ENCODE data around the gene DIPK1B. TPM values are rescaled to one million over a fixed set of nuclear protein-coding genes. Genes with fewer than 3 reads are reported as not detected.
A peak's percentile ranks its signal among the peaks of the same experiment; 100 is the strongest.

DIPK1B gene
- total RNA-seq, 4 donors from 2014 or later: 7.8 to 24.4 (median 11.2) TPM

GRCh38 chr9:136714096-136714892, 1.9 kb downstream of the DIPK1B start:
- peak; percentile 21 for TF ChIP-seq POLR2AphosphoS5 (IDR thresholded peaks at IDR 0.05)
- no peak for TF ChIP-seq EP300 (IDR thresholded peaks at IDR 0.05)
- WGBS, 2 donors (ENCODE audit: low coverage in 1 of 2): 55 to 70% methylated on average over 2 to 6 of the region's 17 CpGs
- peaks cover 51% of the 10 kb centered on the region for H3K27me3 ChIP-seq
- H3K27ac ChIP-seq: peak overlapping the region in 3 of 4 donors; percentile 42 to 80 (median 79)
- ATAC-seq: peak; percentile 41
- no peaks in the 10 kb centered on the region for H3K9me3 ChIP-seq
- no peaks in the 10 kb centered on the region for H3K36me3 ChIP-seq
- H3K4me3 ChIP-seq: peak overlapping the region in 1 of 2 donors; percentile 65
- H3K4me1 ChIP-seq: peaks cover 0 to 35% (median 15%) of the 10 kb centered on the region in 3 donors

GRCh38 chr9:136714893-136715274, 2.5 kb downstream of the DIPK1B start:
- no peak overlapping the region for H3K4me3 ChIP-seq
- no peaks in the 10 kb centered on the region for H3K9me3 ChIP-seq
- peak overlapping the region in 3 of 4 donors; percentile 42 to 80 (median 44) for H3K27ac ChIP-seq
- WGBS, 2 donors (ENCODE audit: low coverage in 1 of 2): no CpG with 5 or more reads among the region's 8 CpGs
- peak; percentile 16 for ATAC-seq
- H3K36me3 ChIP-seq: no peaks in the 10 kb centered on the region
- TF ChIP-seq CTCF (IDR thresholded peaks at IDR 0.05) (no peak), POLR2AphosphoS5 (IDR thresholded peaks at IDR 0.05) (no peak), EP300 (IDR thresholded peaks at IDR 0.05) (no peak), POLR2A (IDR thresholded peaks at IDR 0.05) (no peak)
- H3K27me3 ChIP-seq: peaks cover 51% of the 10 kb centered on the region
- peaks cover 0 to 41% (median 21%) of the 10 kb centered on the region in 3 donors for H3K4me1 ChIP-seq

GRCh38 chr9:136717399-136717798, 5.0 kb downstream of the DIPK1B start:
- peaks cover 0 to 17% of the 10 kb centered on the region in 2 donors for H3K36me3 ChIP-seq
- H3K27ac ChIP-seq: no peak overlapping the region
- 66 to 100% methylated on average over 3 to 9 of the region's 16 CpGs for WGBS, 2 donors (ENCODE audit: low coverage in 1 of 2)
- peaks cover 35% of the 10 kb centered on the region for H3K27me3 ChIP-seq
- TF ChIP-seq EP300 (IDR thresholded peaks at IDR 0.05) (no peak), POLR2AphosphoS5 (IDR thresholded peaks at IDR 0.05) (no peak), CTCF (IDR thresholded peaks at IDR 0.05) (no peak), POLR2A (IDR thresholded peaks at IDR 0.05) (no peak)
- peaks cover 0 to 57% (median 35%) of the 10 kb centered on the region in 3 donors for H3K4me1 ChIP-seq
- H3K9me3 ChIP-seq: no peaks in the 10 kb centered on the region
- no peak overlapping the region for H3K4me3 ChIP-seq
- ATAC-seq: no peak

- Histone ChIP-seq H3K4me3 (no peak overlapping the region), H3K27me3 (peaks cover 24% of the 10 kb centered on the region), H3K36me3 (peaks cover 0 to 28% of the 10 kb centered on the region in 2 donors), H3K9me3 (no peaks in the 10 kb centered on the region), H3K27ac (peak overlapping the region in 3 of 4 donors; percentile 51 to 59 (median 58)), H3K4me1 (peaks cover 0 to 58% (median 25%) of the 10 kb centered on the region in 3 donors)
- ATAC-seq: no peak
- TF ChIP-seq EP300 (IDR thresholded peaks at IDR 0.05) (no peak), CTCF (IDR thresholded peaks at IDR 0.05) (no peak), POLR2AphosphoS5 (IDR thresholded peaks at IDR 0.05) (no peak), POLR2A (IDR thresholded peaks at IDR 0.05) (no peak)
- 90% methylated on average over 2 of the region's 20 CpGs; no CpG with 5 or more reads in 1 of the 2 donors for WGBS, 2 donors (ENCODE audit: low coverage in 1 of 2)
These were observed 6.2 kb downstream of the DIPK1B start for GRCh38 chr9:136718345-136719194.

- Histone ChIP-seq H3K27ac (peak overlapping the region in 3 of 4 donors; percentile 51 to 59 (median 58)), H3K27me3 (peaks cover 16% of the 10 kb centered on the region), H3K9me3 (no peaks in the 10 kb centered on the region), H3K36me3 (peaks cover 0 to 36% of the 10 kb centered on the region in 2 donors), H3K4me3 (no peak overlapping the region), H3K4me1 (peaks cover 0 to 58% (median 25%) of the 10 kb centered on the region in 3 donors)
- ATAC-seq: no peak
- WGBS, 2 donors (ENCODE audit: low coverage in 1 of 2): 100% methylated on average over 1 of the region's 24 CpGs; no CpG with 5 or more reads in 1 of the 2 donors
- no peak for TF ChIP-seq CTCF (IDR thresholded peaks at IDR 0.05)
- TF ChIP-seq POLR2A (IDR thresholded peaks at IDR 0.05): no peak
- no peak for TF ChIP-seq POLR2AphosphoS5 (IDR thresholded peaks at IDR 0.05)
- no peak for TF ChIP-seq EP300 (IDR thresholded peaks at IDR 0.05)
These were observed 7.0 kb downstream of the DIPK1B start for GRCh38 chr9:136719195-136719880.
